Aorta (tissue), 5 donors: ENCODE results near the gene CRTAP. TPM values are rescaled to one million over a fixed set of nuclear protein-coding genes. Genes with fewer than 3 reads are reported as not detected.

Source experiments
- ATAC-seq: fragments of 200-7000 bp; cut with Tn5 transposase; one replicate; pipeline ENCODE4 v1.9.1; 2022; ENCODE audit warnings: moderate library complexity; ENCODE audit not compliant: low FRiP score
- DNase-seq, 2 donors: peaks; one replicate each; pipeline ENCODE4 v3.0.0-alpha.2; 2020
- H3K27ac ChIP-seq, 2 donors: one replicate each; pipeline ENCODE4 v1.5.1; 2013; ENCODE audit warnings: low read length in 2 of 2, mild to moderate bottlenecking in 2 of 2, moderate library complexity in 2 of 2, control low read depth in 1 of 2, inconsistent platforms in 1 of 2, low read depth in 1 of 2
- H3K27me3 ChIP-seq, 2 donors: one replicate each; pipeline ENCODE4 v1.6.1; 2013; ENCODE audit warnings: control low read depth in 1 of 2, low read length in 1 of 2, mild to moderate bottlenecking in 1 of 2, moderate library complexity in 1 of 2; ENCODE audit not compliant: insufficient read depth in 2 of 2, control insufficient read depth in 1 of 2
- H3K36me3 ChIP-seq, 2 donors: one replicate each; pipeline ENCODE4 v1.6.1; 2013; ENCODE audit warnings: control low read depth in 1 of 2, low read length in 1 of 2, mild to moderate bottlenecking in 1 of 2; ENCODE audit not compliant: insufficient read depth in 2 of 2, control insufficient read depth in 1 of 2
- H3K4me1 ChIP-seq, 2 donors: one replicate each; pipeline ENCODE4 v1.6.1; 2013; ENCODE audit warnings: low read length in 2 of 2, control low read depth in 1 of 2, mild to moderate bottlenecking in 1 of 2, moderate library complexity in 1 of 2; ENCODE audit not compliant: insufficient read depth in 2 of 2, control insufficient read depth in 1 of 2
- H3K4me3 ChIP-seq, 2 donors: one replicate each; pipeline ENCODE4 v1.5.1; 2013; ENCODE audit warnings: low read length in 2 of 2, control low read depth in 1 of 2, mild to moderate bottlenecking in 1 of 2
- H3K9me3 ChIP-seq: one replicate; pipeline ENCODE4 v1.6.1; 2013; ENCODE audit warnings: mild to moderate bottlenecking, low read length; ENCODE audit not compliant: control insufficient read depth
- WGBS, 2 donors: extraction: QIAGEN DNeasy Blood & Tissue Kit; methylation state at CpG; one replicate each; pipeline ENCODE4 v1.1.7; 2013; 5-methylcytosine and 5-hydroxymethylcytosine counted together
- intact Hi-C, 2 donors: fragments of 100-400 bp; cut with DNase I; formaldehyde crosslinking; loops; one replicate each; pipeline versions ENCODE4 v1.14.2 to v1.15.0; 2022
- polyA plus RNA-seq, 2 donors: library from polyadenylated mRNA; stranded (reverse); fragments of 200-250 nt; gene quantifications; one replicate each; pipeline ENCODE4 v1.2.3, GENCODE V29; 2013
- total RNA-seq, 2 donors: library from RNA; stranded (reverse); fragmentation: NEBNext Ultra II Directional; extraction: Animal tissue kit (Norgen Biotek cat#: 25700); gene quantifications; one replicate each; pipeline ENCODE4 v1.2.1, GENCODE V29; 2021
- donor health status: healthy with polysubstance abuse.
- donor health status: Bipolar disorder and iron deficiency.
- donor health status: DM: no; HTN: no; CAD: no.
- donor health status: DM: no; HTN: no; CAD: no.
- donor health status: DM: yes; HTN: yes; CAD: no.

Gene CRTAP
- total and polyA plus RNA-seq, 4 donors, result 282 to 370 (median 292) TPM

DNA sequence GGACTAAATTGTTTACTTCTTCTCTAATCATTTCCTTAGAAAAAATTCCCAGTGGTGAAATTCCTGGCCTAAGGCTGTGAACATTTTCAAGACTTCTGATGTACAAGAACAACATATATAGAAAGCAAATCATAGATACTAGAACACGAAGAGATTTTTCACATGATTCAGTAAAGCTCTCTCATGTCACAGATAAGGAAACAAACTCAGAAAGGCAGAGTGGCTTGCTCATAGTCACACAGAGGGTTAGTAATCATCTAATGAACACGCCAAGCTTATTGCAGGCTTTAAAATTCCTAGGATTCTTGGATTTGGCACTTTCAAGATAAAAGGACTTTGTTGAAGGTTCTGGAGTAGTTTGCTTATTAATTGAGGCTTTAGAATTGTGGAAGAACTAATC, 26.2 kb downstream of the CRTAP start:
- H3K27me3 ChIP-seq, result no peaks in the 10 kb centered on the region
- H3K4me3 ChIP-seq, result no peak overlapping the region
- ATAC-seq (no peak), DNase-seq (no peak)
- WGBS, 2 donors, result 3 to 11% methylated on average over 2 of the region's 2 CpGs
- H3K27ac ChIP-seq, result no peak overlapping the region
- intact Hi-C loops, result no loop called here
- H3K4me1 ChIP-seq, result peaks cover 0 to 2% of the 10 kb centered on the region in 2 donors
- no peaks in the 10 kb centered on the region for H3K9me3 ChIP-seq
- peaks cover 4 to 11% of the 10 kb centered on the region in 2 donors for H3K36me3 ChIP-seq

GRCh38 chr3:33141006-33141405, 27.2 kb downstream of the CRTAP start:
- intact Hi-C loops, result no loop called here
- H3K27ac ChIP-seq, result peak overlapping the region; percentile 4 to 33
- peaks cover 0 to 2% of the 10 kb centered on the region in 2 donors for H3K4me1 ChIP-seq
- no peaks in the 10 kb centered on the region for H3K27me3 ChIP-seq
- DNase-seq, result no peak
- 90 to 93% methylated on average over 3 of the region's 3 CpGs for WGBS, 2 donors
- no peak overlapping the region for H3K4me3 ChIP-seq
- H3K9me3 ChIP-seq, result no peaks in the 10 kb centered on the region
- ATAC-seq, result no peak
- H3K36me3 ChIP-seq, result peaks cover 0 to 7% of the 10 kb centered on the region in 2 donors

GRCh38 chr3:33144433-33144832, 30.6 kb downstream of the CRTAP start:
- H3K4me1 ChIP-seq, result peaks cover 0 to 7% of the 10 kb centered on the region in 2 donors
- H3K36me3 ChIP-seq, result peaks cover 0 to 10% of the 10 kb centered on the region in 2 donors
- ATAC-seq, result no peak
- H3K9me3 ChIP-seq, result no peaks in the 10 kb centered on the region
- intact Hi-C loops, result no loop called here
- no peak overlapping the region for H3K27ac ChIP-seq
- 27 to 42% methylated on average over 1 of the region's 1 CpG for WGBS, 2 donors
- H3K27me3 ChIP-seq, result no peaks in the 10 kb centered on the region
- no peak overlapping the region for H3K4me3 ChIP-seq
- no peak for DNase-seq

GRCh38 chr3:33145221-33145900, 31.5 kb downstream of the CRTAP start:
- Histone ChIP-seq H3K27ac (peak overlapping the region in 1 of 2 donors; percentile 21), H3K36me3 (peaks cover 0 to 10% of the 10 kb centered on the region in 2 donors), H3K4me1 (peaks cover 0 to 7% of the 10 kb centered on the region in 2 donors), H3K4me3 (no peak overlapping the region), H3K9me3 (no peaks in the 10 kb centered on the region), H3K27me3 (no peaks in the 10 kb centered on the region)
- DNase-seq (no peak), ATAC-seq (no peak)
- intact Hi-C loops, result loop anchor here (5.0 kb wide), 1 partner anchor 72 kb away; the partner anchor contains the start of gene SUSD5 (in 2 of the 2)
- WGBS, 2 donors, result 92 to 94% methylated on average over 16 of the region's 16 CpGs

DNA sequence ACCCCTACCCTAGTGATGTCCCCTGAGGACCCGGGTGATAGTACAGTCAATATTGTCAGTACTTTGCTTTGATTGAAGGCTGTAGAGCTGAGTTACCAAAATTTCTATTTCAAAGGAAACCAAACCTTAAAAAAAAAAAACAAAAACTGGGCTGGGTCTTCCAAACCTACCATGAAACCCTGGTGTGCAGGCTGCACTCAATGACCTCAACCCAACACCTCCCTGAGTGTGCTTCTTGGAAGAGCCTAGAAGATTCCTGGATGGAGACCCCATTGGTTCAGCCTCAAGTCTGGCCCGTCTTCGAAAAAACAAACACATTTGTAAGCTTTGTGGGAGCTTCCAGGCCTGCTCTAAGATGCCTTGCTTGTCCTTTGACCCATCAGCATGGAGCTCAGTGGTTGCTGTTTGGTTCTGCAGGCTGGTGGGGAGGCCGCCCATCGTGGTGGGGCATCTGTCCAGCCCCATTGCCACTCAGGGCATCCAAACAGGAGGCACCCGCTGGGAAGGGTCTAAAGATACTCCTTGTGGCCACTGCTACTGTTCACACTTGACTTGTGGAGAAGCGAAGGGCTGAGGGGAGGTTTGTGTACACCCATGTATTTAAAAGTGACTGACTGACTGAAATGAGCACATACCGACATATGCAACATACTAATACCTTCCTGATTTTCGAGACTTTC, 32.2 kb downstream of the CRTAP start:
- intact Hi-C loops, result loop anchor here (5.0 kb wide), 1 partner anchor 71 kb away; the partner anchor contains the start of gene SUSD5 (in 2 of the 2)
- Histone ChIP-seq H3K36me3 (peaks cover 0 to 8% of the 10 kb centered on the region in 2 donors), H3K27me3 (no peaks in the 10 kb centered on the region), H3K4me3 (no peak overlapping the region), H3K27ac (peak overlapping the region in 1 of 2 donors; percentile 21), H3K9me3 (no peaks in the 10 kb centered on the region), H3K4me1 (peaks cover under 1 to 10% of the 10 kb centered on the region in 2 donors)
- DNase-seq (no peak), ATAC-seq (no peak)
- WGBS, 2 donors, result 79 to 82% methylated on average over 9 of the region's 9 CpGs

- Histone ChIP-seq H3K36me3 (peaks cover 0 to 6% of the 10 kb centered on the region in 2 donors), H3K27ac (peak overlapping the region; percentile 52 to 86), H3K27me3 (no peaks in the 10 kb centered on the region), H3K4me3 (no peak overlapping the region), H3K9me3 (no peaks in the 10 kb centered on the region), H3K4me1 (peaks cover 4 to 12% of the 10 kb centered on the region in 2 donors)
- ATAC-seq (peak; percentile 69), DNase-seq (no peak)
- 4 to 9% methylated on average over 8 of the region's 8 CpGs for WGBS, 2 donors
- intact Hi-C loops, result loop anchor here (5.0 kb wide), 1 partner anchor 70 kb away; the partner anchor contains the start of gene SUSD5 (in 2 of the 2)
These were observed 33.1 kb downstream of the CRTAP start for GRCh38 chr3:33146791-33147445.

DNA sequence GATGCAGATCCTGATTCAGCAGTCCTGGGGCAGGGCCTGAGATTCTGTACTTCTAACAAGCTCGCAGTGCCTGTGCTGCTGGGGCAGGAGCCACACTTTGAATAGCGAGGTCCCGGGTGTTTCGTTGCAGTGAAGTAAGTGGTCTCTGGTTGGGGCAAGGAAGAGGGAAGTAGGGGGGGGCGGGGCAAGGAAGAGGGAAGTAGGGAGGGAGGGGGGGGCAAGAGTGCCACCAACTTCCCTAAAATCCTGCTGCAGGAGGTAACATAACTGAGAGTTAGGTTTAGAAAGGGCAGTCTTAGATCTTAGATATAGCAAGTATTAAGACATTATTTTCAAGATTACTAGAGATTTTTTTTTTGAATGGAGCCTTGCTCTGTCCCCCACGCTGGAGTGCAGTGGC, 35.5 kb downstream of the CRTAP start:
- Histone ChIP-seq H3K27ac (peak overlapping the region in 1 of 2 donors; percentile 55), H3K9me3 (no peaks in the 10 kb centered on the region), H3K27me3 (no peaks in the 10 kb centered on the region), H3K4me1 (peaks cover 4 to 12% of the 10 kb centered on the region in 2 donors), H3K4me3 (no peak overlapping the region), H3K36me3 (peaks cover 0 to 2% of the 10 kb centered on the region in 2 donors)
- ATAC-seq (no peak), DNase-seq (no peak)
- intact Hi-C loops, result loop anchor here (5.0 kb wide), 1 partner anchor 68 kb away; the partner anchor contains the start of gene SUSD5 (in 2 of the 2)
- 90 to 91% methylated on average over 5 to 6 of the region's 6 CpGs for whole genome bisulfite sequencing, 2 donors
